ENCODE results near the gene FOXN3.
"Not testable (repeated sequence)": the region's sequence is repeated elsewhere in the genome, so short reads cannot be mapped to it uniquely, and the experiment has no call there.

Gene FOXN3

DNA sequence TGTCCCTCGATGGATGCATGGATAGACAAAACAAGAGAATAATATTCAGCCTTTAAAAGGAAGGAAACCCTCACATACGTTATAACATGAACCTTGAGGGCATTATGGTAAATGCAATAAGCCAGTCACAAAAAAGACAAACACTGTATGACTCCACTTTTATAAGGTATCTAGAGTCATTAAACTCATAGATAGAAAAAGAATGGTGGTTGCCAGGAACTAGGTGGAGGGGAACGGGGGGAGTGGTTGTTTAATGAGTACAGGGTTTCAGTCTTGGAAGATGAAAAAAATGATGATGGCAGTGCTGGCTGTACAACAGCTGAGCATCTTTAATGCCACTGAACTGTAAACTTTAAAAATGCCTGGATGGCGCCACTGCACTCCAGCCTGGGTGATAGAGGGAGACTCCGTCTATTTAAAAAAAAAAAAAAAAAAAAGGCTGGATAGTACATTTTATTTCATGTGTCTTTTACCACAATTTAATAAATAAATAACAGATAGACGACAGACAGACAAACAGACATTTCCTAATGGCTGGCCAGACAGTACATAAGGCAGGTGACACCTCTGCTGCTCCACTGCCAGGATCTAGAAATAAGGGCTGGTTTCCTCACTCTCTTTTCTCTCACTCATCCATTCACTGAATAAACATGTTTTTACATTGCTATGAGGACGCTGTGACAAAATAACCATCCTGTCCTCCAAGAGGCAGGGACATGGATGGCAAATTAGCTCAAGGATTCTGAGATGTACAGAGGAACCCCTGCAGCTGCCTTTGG, 118.8 kb downstream of the FOXN3 start:
- H3K27ac Mint-ChIP-seq = peak overlapping the region; percentile 3
- DNase-seq = no peak
- peaks cover 12% of the 10 kb centered on the region for H3K9me3 Mint-ChIP-seq
- H3K27me3 Mint-ChIP-seq = no peaks in the 10 kb centered on the region
- H3K36me3 Mint-ChIP-seq (ENCODE audit: low read depth) = peaks cover 55% of the 10 kb centered on the region
- H3K4me3 Mint-ChIP-seq = no peak overlapping the region
- H3K4me1 Mint-ChIP-seq (ENCODE audit: low read depth) = peaks cover 52% of the 10 kb centered on the region

DNA sequence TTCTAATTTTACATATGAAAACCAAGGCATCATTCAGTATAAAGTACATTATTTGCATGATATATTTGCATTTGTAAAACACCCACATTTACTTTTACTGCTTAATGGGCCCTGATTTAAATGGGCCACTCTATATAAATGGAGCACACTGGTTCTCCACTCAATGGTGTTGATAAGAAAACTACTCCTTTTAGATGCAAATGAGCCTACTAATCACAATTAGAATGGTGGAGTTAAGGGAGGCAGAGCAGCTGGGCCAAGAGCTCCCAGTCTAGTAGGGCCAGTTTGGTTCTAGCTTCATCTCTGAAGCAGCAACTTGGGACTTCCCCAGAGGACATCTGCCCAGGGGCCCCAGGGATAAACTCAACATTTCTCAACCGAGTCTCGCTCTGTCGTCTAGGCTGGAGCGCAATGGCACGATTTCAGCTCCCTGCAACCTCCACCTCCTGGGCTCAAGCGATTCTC, 120.7 kb downstream of the FOXN3 start:
- no peaks in the 10 kb centered on the region for H3K27me3 Mint-ChIP-seq
- no peak overlapping the region for H3K27ac Mint-ChIP-seq
- H3K9me3 Mint-ChIP-seq = peaks cover 12% of the 10 kb centered on the region
- peaks cover 53% of the 10 kb centered on the region for H3K4me1 Mint-ChIP-seq (ENCODE audit: low read depth)
- peaks cover 52% of the 10 kb centered on the region for H3K36me3 Mint-ChIP-seq (ENCODE audit: low read depth)
- no peak for DNase-seq
- no peak overlapping the region for H3K4me3 Mint-ChIP-seq

DNA sequence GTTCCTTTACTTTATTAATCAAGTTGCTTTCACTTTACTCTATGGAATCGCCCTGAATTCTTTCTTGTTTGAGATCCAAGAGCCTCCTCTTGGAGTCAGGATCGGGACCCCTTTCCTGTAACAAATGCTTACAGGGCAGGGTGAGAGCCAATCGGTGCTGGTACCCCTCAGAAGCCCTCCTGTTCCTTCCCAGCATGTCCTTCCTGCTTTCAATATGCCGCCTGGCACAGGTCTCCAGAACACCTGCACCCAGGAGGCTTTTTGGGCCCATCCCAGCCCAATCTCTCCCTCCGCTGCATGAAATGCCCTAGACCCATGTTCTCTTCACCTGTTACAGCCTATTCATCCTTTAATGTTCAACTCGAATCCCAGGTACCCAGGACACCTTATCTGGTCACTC, 122.2 kb downstream of the FOXN3 start:
- DNase-seq = no peak
- Mint-ChIP-seq H3K27ac (peak overlapping the region; percentile 2), H3K4me3 (no peak overlapping the region), H3K9me3 (peaks cover 11% of the 10 kb centered on the region), H3K4me1 (ENCODE audit: low read depth) (peaks cover 59% of the 10 kb centered on the region), H3K36me3 (ENCODE audit: low read depth) (peaks cover 56% of the 10 kb centered on the region), H3K27me3 (no peaks in the 10 kb centered on the region)

DNA sequence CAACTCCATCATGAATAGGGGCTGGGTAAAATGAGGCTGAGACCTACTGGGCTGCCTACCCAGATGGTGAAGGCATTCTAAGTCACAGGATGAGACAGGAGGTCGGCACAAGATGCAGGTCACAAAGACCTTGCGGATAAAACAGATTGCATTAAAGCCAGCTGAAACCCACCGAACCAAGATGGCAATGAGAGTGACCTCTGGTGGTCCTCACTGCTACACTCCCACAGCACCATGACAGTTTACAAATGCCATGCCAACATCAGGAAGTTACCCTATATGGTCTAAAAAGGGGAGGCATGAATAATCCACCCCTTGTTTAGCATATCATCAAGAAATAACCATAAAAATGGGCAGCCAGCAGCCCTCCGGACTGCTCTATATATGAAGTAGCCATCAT, 122.6 kb downstream of the FOXN3 start:
- not testable (repeated sequence) for DNase-seq, H3K27me3 Mint-ChIP-seq, H3K27ac Mint-ChIP-seq, H3K9me3 Mint-ChIP-seq, H3K4me3 Mint-ChIP-seq
- Mint-ChIP-seq H3K36me3 (ENCODE audit: low read depth) (peaks cover 54% of the 10 kb centered on the region), H3K4me1 (ENCODE audit: low read depth) (peaks cover 59% of the 10 kb centered on the region)

DNA sequence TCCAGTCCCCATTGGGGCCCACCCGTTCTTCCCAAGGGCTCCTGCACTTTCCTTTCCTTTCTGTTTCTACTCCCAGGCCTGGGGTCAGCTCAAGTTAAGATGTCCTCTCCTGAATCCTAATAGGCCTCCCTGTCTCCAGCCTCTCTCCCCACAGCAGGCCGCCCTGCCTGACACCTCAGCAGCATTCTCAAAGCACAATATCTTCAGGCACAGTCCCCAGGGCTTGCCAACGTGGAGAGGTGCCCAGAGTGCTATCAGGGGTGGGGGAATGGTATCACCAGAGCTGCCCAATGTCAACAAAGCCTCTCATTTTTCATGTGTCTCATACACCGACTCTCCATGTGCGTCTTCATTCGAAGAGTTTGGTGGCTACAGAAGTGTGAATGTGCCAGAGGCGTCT, 123.0 kb downstream of the FOXN3 start:
- peaks cover 3% of the 10 kb centered on the region for H3K9me3 Mint-ChIP-seq
- H3K27ac Mint-ChIP-seq = no peak overlapping the region
- H3K4me1 Mint-ChIP-seq (ENCODE audit: low read depth) = peaks cover 58% of the 10 kb centered on the region
- H3K36me3 Mint-ChIP-seq (ENCODE audit: low read depth) = peaks cover 50% of the 10 kb centered on the region
- no peaks in the 10 kb centered on the region for H3K27me3 Mint-ChIP-seq
- H3K4me3 Mint-ChIP-seq = no peak overlapping the region
- DNase-seq = no peak

DNA sequence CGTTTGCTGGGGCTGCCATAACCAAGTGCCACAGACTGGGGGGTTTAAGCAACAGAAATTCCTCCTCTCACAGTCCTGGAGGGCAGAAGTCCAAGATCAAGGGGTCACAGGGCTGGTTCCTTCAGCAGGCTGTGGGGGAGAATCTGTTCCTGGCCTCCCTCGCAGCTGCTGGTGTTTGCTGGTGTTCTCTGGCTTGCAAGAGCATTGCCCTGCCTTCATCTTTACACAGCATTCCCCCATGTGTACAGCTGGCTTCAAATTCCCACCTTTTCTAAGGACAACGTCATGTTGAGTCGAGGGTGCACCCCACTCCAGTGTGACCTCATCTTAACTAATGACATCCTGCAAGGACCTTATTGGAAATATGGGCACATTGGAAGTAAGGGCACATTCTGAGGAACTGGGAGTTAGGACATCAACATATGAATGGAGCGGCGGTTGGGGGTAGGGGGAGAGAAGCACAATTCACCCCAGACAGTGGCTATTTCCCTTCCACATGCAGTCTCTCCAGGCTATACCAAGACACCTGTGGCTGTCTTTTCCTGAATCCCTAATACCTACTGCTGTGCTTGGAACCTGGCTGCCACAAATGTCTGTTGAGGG, 123.6 kb downstream of the FOXN3 start:
- no peaks in the 10 kb centered on the region for H3K9me3 Mint-ChIP-seq
- H3K27ac Mint-ChIP-seq = no peak overlapping the region
- peaks cover 53% of the 10 kb centered on the region for H3K4me1 Mint-ChIP-seq (ENCODE audit: low read depth)

GRCh38 chr14:89292579-89293313, 124.3 kb downstream of the FOXN3 start:
- peak overlapping the region; percentile 55 for H3K27ac Mint-ChIP-seq
- H3K4me3 Mint-ChIP-seq = no peak overlapping the region
- peaks cover 38% of the 10 kb centered on the region for H3K36me3 Mint-ChIP-seq (ENCODE audit: low read depth)
- peaks cover 51% of the 10 kb centered on the region for H3K4me1 Mint-ChIP-seq (ENCODE audit: low read depth)
- no peaks in the 10 kb centered on the region for H3K9me3 Mint-ChIP-seq
- no peak for DNase-seq
- H3K27me3 Mint-ChIP-seq = no peaks in the 10 kb centered on the region

More for the DNA sequence above, 123.6 kb downstream of the FOXN3 start:
- Mint-ChIP-seq H3K27me3 (no peaks in the 10 kb centered on the region), H3K36me3 (ENCODE audit: low read depth) (peaks cover 44% of the 10 kb centered on the region), H3K4me3 (no peak overlapping the region)
- DNase-seq = no peak

DNA sequence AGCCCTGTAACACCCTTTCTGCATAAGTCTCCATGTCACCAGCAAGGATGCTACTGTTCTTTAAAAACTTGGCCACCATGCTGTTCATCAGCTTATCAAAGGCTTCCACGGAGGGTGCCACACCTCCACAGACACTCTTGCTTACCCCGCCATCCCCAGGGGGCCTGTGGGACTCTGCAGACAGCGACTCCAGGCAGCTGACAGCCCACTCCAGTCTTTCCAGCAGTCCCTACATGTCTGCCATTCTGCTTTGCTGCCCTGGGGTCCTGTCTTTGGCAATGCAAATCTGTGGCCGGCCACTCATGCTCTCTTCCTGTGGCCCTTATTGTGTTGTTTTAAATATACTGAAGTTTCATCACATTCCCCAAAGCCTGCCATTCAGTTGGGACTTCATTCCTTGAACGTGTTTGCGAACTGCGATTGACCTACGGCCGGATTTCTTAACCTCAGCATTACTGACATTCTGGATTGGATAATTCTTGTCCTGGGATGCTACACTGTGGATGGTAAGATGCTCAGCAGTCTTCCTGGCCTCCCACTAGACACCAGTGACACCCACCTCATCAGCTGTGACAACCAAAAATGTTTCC, 125.6 kb downstream of the FOXN3 start:
- H3K4me3 Mint-ChIP-seq = no peak overlapping the region
- peaks cover 43% of the 10 kb centered on the region for H3K36me3 Mint-ChIP-seq (ENCODE audit: low read depth)
- H3K27me3 Mint-ChIP-seq = no peaks in the 10 kb centered on the region
- peaks cover 59% of the 10 kb centered on the region for H3K4me1 Mint-ChIP-seq (ENCODE audit: low read depth)
- DNase-seq = no peak
- H3K27ac Mint-ChIP-seq = peak overlapping the region; percentile 5
- no peaks in the 10 kb centered on the region for H3K9me3 Mint-ChIP-seq

DNA sequence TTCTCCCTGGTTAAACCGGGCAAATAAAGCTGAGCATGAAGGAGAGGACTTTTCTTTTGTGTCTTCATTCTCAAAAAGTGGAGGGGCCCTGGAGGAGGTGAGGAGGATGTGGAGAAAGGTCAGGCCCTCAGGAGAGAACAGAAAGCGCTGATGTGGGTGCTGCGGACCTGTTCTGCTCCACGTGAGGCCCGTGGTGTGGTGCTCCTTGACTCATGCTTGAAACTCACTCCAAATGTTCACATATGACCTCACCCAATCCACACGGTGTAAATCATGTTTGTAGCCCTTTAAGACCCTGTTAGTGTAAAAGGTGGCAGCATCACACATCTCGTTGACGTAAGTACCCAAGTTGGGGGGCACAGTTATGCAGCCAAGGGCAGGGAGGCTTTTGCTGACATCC, 126.2 kb downstream of the FOXN3 start:
- peaks cover 63% of the 10 kb centered on the region for H3K4me1 Mint-ChIP-seq (ENCODE audit: low read depth)
- no peaks in the 10 kb centered on the region for H3K27me3 Mint-ChIP-seq
- DNase-seq = no peak
- H3K4me3 Mint-ChIP-seq = no peak overlapping the region
- H3K27ac Mint-ChIP-seq = no peak overlapping the region
- no peaks in the 10 kb centered on the region for H3K9me3 Mint-ChIP-seq
- H3K36me3 Mint-ChIP-seq (ENCODE audit: low read depth) = peaks cover 43% of the 10 kb centered on the region

GRCh38 chr14:89289477-89289876, 127.6 kb downstream of the FOXN3 start:
- Mint-ChIP-seq H3K4me3 (no peak overlapping the region), H3K4me1 (ENCODE audit: low read depth) (peaks cover 64% of the 10 kb centered on the region), H3K27ac (no peak overlapping the region), H3K9me3 (no peaks in the 10 kb centered on the region), H3K36me3 (ENCODE audit: low read depth) (peaks cover 40% of the 10 kb centered on the region), H3K27me3 (no peaks in the 10 kb centered on the region)
- no peak for DNase-seq

GRCh38 chr14:89288114-89288513, 128.9 kb downstream of the FOXN3 start:
- Mint-ChIP-seq H3K4me1 (ENCODE audit: low read depth) (peaks cover 68% of the 10 kb centered on the region), H3K9me3 (no peaks in the 10 kb centered on the region), H3K36me3 (ENCODE audit: low read depth) (peaks cover 39% of the 10 kb centered on the region), H3K27me3 (no peaks in the 10 kb centered on the region), H3K27ac (no peak overlapping the region), H3K4me3 (no peak overlapping the region)
- DNase-seq = no peak

GRCh38 chr14:89284333-89285058, 132.5 kb downstream of the FOXN3 start:
- H3K4me1 Mint-ChIP-seq (ENCODE audit: low read depth) = peaks cover 65% of the 10 kb centered on the region
- H3K36me3 Mint-ChIP-seq (ENCODE audit: low read depth) = peaks cover 45% of the 10 kb centered on the region
- no peaks in the 10 kb centered on the region for H3K9me3 Mint-ChIP-seq
- peak overlapping the region; percentile 66 for H3K27ac Mint-ChIP-seq
- no peaks in the 10 kb centered on the region for H3K27me3 Mint-ChIP-seq
- DNase-seq = peak; percentile 20
- no peak overlapping the region for H3K4me3 Mint-ChIP-seq

GRCh38 chr14:89283327-89284060, 133.5 kb downstream of the FOXN3 start:
- peak overlapping the region; percentile 83 for H3K27ac Mint-ChIP-seq

More at GRCh38 chr14:89283327-89284060, 133.5 kb downstream of the FOXN3 start:
- peak; percentile 50 for DNase-seq
- no peaks in the 10 kb centered on the region for H3K27me3 Mint-ChIP-seq
- no peaks in the 10 kb centered on the region for H3K9me3 Mint-ChIP-seq
- H3K36me3 Mint-ChIP-seq (ENCODE audit: low read depth) = peaks cover 55% of the 10 kb centered on the region
- H3K4me3 Mint-ChIP-seq = peak overlapping the region; percentile 40
- peaks cover 72% of the 10 kb centered on the region for H3K4me1 Mint-ChIP-seq (ENCODE audit: low read depth)

Measured in activated T-cell treated with anti-CD3 and anti-CD28 coated beads, Interleukin-2, amount 50 U/mL, for 24 hours (primary cell).